CD4-positive, alpha-beta T cell treated with Interleukin-1 beta for 1 hour (primary cell): ENCODE data around the gene PRAC2.

Experiments used
- DNase-seq, 2 donors: peaks; one replicate each; pipeline ENCODE4 v3.0.0-alpha.2; 2020 to 2022

The PRAC2 gene

DNA sequence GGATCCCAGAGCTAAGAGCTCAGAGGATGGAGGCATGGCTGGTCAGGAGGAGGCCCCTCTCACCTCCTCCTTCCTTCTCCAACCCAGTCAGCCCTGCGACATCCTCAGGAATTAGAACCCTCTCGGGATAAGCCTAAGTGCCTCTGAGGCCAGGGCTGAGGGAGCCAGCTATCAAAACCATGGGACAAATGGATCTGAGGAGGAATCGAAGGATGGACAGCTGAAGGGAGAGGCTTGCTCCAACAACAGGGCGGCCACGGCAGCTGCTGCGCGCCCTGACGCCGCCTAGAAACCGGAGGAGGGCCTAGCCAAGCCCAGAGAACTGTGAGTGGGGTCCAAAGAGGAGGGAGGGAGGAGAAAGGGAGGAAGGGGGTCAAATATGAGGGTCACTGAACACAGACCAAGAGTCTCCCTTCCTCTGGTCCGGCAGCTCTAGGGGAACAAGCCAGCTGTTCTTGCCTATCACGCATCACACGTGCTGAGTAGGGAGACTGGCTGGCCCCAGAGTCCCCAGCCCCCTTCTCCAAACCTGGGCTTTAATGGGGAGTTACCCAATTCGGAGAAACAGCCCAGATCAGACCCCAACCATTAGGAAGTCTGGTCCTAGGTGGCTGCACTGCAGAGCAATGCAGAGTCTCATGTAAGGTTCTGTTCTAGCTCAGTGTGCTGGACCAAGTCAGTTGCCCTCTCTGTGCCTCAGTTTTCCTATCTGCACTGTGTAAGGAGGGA is 11.5 kb downstream of the PRAC2 start:
- DNase-seq = no peak

DNA sequence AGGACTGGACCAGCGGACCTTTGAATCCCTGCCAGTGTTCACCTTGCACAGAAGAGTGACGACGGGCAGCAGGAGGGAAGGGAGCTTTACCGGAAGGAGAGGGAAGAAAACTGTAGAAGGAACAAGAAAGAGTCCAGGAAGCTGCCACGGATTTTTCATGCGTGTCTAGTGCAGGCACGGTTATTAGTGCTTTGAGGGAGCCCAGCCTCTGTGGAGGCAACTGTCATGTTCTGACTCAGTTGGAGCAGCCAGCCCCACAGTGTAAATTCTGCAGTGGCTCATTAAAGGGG is 12.0 kb downstream of the PRAC2 start:
- no peak for DNase-seq

DNA sequence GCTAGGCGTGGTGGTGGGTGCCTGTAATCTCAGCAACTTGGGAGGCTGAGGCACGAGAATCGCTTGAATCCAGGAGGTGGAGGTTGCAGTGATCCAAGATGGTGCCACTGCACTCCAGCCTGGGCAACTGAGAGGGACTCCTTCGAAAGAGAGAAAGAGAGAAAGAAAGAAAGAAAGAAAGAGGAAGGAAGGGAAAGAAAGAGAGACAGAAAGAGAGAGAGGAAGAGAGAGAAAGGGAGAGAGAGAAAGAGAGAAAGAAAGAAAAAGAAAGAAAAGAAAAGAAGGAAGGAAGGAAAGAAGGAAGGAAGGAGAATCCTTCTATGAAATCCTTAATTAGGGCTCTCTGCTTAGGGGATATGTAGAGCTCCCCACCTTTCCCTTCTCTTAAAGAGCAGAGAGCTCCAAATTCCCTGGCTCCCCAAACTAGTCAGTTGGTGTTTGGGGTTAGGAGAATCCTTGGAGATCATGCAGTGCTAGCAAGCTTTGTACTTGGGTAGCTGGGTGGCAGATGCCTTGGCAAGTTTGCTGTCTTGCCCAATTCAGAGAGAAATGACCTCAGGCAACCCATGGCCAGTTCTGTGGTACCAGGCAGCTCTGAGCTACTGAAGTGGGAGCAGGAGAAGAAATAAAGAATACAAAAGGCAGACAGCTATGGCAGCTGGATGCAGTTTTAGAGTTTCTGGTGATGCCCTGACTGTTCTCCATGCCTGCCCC is 14.5 kb downstream of the PRAC2 start:
- DNase-seq = no peak

DNA sequence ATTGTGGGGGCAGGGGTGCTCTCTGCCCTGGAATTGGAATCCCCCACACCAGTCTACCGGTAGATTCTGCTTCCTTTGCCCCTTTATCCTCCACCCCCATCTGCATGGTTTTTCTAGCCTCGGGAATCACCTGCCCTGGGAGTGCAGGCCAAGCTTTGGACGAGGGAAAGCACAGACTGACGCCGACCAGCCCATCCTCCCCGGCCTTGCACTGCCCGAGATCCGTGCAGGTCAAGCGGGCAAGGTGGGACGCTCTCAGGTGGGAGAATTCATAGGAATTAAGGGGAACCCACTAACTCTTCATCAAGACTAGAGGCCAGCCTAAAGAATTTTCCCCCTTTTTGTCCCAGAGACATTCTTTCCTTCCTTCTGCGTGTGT is 15.4 kb downstream of the PRAC2 start:
- no peak for DNase-seq

DNA sequence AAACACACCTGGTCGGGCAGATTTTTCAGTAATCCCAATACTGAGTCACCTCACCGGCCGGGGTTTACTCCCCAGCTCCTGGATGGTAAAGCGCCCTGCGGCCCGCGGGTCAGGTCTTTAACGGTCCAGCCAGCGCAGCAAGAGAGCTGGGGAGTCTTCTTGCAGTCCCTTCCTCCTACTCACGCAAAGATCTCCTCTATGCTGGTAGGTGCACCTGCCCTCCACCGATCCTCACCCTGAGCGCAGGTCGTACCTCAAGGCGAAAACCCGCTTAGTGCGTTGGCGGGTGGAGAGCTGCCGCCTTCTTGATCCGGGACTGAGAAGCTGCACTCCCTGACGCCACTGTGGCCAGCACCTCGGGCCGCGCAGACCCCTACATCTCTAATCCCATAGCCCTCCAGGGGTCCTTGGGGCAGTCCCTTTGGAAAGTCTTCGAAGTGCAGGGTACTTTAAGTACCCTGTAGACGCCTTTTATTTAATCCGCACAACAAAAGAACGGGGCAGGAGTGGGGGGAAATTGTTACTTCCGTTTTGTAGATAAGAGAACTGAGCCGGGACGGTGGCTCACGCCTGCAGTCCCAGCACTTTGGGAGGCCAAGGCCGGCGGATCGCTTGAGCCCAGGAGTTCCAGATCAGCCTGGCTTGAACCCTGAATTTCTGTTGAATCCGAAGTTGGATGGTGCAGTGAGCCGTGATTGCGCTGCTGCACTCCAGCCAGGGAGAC is 16.0 kb downstream of the PRAC2 start:
- no peak for DNase-seq

DNA sequence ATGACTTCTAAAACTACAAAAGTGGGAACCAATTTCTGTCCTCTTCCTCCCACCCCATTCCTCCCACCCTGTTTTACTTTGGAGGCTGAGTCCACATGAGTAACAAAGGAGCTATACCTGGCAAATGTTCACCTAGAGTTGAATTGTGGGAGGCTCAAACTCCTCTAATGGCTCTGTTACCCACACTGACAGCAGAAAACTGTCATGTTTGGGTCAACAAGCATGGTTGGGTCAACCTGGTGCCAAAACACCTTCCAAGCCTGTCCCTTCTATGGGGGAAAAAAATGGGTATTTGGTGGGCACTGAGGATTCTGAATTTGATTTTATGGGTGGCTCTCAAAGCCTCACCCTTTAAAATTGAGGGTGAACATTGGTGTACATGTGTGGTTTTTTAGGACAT is 17.6 kb downstream of the PRAC2 start:
- no peak for DNase-seq

DNA sequence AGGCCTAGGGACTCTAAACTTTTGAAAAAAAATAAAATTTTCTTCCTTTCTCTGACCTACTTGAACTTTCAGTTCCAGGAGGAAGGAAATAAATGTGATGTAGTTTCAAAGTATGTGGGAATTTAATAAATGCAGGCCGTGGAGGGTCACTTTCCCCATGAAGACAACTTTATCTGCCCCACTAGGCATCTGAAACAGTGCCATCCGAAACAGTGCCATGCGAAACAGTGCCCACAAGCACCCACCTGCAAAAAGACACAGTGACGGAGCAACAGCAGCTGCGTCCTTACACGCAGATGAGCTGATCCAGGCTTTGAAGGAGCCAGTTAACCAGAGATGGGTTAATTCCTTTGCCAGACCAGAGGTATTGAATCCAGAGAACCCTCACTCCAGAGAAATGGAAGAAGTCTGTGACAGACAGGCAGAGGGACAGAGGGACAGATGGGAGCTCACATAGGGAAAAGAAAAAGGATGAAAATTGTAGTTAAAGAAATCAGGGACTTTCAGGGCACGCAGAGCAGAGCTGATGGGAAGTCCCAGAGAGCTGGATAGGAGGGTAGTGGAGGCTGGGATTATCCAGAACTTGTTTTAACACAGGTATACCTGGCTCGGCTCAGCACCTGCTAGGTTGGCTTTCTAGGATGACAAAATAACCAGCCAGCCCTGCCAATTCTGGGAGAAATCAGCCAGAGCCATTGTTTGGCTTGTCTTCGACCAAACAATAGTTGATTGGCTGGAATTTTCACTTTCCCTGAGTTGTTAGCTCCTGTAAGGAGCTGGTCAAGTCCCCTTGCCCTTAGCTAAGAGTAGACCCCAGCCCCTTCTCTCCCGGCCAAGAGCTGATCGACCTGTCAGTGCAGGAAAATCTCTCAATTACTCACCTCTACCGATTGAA is 22.6 kb downstream of the PRAC2 start:
- DNase-seq = no peak

DNA sequence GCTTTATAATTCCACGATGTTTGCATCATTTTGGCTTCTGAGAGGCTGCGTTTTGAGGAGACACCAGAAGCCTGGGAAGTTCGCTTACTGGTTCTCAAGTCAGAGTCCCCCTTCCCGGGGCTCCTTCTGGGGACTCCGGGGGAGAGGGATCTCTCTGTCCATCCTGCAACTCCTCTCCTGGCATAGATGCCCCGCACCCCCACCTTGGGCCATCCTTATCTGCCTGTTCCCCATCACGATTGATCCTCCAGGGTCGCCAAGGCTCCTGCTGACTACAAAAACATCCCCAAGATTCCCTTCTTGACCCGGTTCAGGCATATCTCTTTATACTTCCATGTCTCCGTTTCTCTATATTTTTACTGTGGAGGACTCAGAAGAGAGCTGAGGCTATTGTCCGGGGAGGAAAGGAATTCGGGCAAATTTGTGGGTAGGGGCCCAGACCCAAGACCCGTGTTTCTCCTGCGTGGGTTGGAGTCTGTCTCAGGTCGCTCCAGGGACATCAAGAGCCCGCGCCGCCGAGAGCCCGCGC is 24.0 kb downstream of the PRAC2 start:
- no peak for DNase-seq

DNA sequence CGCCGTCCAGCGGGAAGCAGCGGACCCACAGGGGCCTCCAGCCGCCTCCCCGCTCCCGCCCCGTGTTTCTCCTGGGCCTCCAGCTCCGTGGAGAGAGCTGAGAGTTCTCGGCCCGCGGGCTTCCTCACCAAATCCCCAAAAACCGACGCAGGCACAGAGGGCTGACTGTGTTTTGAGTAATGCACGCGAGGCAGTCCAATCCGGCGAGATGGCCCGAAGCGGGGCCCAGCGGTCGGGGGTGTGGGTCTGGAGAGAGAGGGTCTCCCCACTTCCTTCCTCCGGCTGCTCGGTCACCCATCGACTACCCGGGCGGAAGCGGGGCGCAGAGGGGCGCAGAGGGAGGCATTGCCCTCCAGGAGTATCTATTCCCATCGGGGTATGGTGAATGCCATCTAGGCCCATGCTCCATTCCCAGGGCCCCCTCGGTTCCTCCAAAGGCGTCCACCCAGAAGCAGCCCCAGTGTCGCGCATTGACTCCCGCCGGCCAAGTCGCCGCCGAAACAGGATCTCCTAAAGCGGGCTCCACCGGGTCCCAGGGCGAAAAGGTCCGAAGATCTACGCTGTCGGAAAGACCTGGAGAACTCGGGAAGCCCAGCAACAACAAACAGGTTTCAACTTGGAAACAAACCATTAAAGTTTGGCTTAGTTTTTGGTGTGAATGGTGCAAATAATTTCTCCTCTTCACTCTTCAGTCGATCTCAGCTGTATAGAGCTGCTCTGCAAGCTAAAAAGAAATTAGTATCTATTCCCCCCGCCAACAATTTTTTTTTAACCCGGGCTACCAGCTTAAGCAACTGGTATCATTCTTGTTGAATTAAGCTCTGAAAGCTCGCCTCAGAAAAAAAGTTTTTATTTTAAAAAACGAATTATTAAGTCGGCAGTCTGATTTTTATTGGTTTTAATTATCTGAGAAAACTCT is 24.7 kb downstream of the PRAC2 start:
- DNase-seq = no peak

DNA sequence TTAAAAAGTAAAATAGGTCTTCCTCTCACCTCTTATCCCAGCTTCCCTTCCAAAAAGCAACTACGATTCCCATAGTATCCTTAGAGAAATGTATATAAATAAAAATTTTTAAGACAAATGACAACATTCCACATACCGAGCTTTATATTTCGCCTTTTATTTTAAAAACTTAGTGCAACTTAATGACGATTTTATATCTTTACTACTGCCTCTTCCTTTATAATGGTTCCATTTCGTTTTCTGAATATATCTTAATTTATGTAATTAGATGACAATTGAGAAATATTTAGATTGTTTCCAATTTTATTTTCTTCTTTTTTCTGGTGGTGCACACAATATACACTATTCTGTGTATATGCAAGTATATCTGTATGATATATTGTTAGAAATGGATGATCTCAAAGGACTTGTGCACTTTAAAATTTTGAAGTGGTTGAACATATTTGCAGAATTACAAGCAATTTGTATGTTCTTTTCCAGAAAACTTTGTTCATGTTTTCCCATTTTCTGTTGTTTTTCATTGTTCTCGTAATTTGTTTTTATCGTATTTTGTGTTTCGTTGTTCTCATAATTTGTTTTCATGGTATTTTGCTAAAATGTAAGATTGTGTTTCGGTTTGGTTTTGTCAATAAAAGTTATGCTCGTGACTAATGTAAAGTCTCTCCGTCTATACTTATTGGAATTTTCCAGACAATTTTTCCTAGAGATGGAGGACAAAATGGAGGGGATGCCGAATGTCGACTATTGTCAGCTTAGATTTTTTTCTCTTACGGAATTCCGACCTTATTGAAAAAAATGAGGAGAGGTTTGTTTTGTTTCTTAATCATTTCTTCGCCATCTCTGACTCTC is 26.0 kb downstream of the PRAC2 start:
- no peak for DNase-seq

DNA sequence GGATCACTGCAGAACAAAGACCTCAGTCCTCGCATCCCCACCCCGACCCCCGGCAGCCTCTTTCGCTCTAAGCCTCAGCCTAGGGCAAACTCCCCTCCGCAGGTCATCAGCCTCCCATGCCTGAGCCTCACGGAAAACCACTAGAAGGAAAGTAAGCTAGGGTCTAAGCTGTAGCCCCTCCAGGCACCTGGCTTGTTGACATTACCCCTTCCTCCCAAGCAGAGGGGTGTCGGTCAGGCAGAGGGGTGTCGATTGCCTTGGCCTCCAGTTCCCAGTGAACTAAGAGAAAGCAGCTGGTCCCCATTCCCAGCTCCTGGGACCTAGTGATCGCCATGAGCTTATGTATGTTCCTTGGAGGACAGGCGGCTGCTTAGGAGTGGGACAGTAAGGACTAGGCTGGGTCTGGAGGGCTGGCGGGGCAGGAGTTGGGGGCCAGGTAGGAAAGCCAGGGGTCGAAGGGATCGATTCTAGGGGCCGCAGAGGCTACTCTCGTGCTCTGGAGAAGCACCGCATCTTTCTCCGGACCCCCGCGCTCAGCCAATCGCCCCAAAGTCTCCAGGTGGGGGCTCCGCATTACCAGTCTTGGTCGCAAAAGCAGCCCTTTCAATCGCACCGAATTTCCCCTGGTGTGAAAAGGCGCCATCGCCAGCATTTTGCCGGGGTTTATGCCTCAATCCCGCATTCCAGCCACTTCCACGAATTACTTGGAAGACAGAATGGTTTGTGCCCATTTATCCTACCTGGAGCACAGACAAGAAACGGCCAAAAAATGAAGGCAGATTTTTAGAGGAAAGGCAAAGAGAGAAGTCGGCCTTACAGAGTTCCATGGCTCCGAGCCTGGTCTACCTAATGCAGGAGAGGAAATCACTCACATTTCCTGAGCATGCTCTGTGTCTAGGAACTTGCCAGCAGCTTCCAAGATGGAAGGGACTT is 26.9 kb downstream of the PRAC2 start:
- no peak for DNase-seq

DNA sequence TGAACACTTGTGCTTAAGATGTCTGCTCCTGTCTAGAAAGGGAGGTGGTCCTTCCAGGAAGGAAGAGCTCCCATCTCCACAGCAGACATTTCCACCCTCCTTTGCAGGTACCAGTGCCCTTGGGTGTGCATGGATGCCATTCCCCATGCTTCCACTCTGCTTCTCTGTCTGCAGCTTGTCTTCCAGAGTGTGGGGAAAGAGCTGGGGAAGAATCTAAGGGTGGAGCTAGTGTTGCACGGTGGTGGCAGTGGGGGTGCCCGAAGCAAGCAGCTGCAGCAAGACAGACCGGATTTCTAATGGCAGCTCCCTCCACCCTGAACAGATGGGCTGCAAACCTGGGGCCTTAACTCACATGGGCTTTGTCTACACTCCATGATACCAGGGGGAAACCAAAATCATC is 28.2 kb downstream of the PRAC2 start:
- no peak for DNase-seq

DNA sequence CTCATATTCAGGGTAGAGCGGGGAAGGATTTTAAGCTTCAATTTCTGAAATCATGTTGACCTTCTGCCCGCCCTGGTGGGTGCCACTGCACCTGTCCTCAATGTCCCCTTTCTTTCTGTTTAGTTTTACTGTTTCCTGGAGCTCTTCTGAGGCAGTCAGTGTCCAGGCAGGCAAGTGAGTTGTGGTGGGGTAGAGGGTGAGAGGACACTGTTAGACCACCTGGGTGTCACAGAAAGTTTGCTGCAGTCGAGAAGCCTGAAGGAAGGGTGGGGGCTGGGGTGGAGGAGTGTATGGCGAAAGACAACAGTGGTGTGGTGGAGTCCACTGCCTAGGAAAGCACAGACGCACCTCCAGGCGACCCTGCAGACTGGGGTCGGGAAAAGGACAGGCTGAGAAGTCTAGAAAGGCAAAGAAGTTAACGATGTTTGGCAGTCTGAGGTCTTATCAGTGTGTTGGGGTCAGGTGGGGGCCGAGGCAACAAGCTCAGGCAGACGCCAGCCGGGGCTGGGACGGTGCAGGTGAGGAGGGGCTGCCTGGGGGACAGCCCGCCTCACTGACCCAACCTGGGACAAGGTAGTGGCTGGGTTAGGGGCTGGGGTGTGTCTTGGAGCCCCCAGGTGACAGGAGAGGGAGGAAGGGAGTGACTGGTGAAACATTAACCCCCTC is 28.9 kb downstream of the PRAC2 start:
- no peak for DNase-seq

DNA sequence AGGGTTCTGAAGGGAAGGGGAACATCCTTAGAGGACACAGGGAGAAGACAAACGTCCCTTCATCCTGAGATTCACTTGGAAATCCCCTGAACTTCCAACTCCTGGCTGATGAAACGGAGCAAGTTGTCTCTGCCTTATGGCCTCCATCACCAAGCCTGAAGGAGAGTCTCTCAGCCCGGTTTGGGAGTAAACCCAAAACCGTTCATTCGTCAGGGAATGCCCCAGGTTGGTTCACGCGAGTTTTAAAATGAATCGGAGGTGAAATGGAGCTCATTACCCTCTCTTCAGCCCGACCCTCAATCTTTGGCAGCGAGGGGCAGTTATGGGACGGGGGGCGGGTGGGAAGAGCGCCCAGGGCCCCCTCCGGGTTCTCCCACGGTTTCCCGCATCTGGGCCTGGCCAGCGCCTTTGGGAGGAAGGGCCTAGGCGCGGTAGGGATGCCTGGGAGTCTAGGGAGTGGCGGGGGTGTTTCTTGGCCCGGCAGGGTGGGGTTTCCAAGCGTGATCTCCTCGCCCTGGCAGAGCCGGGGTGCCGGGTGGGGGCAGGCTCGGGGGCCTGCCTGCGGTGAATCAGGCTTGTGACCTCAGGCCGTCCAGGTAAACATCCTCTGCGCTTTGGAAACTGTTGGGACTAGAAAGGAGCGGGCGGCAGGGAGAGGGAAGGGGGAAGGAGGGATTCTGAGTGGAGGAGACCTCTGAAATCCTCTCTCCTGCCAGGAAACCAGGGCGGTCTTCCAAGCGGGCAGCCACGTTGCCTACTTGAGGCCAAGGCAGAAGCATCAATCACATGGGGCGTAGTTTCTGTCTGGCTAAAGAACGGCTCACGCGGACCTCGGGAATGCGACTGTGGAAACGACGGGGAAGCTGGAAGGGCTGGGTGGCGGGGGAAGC is 29.7 kb downstream of the PRAC2 start:
- DNase-seq = no peak

DNA sequence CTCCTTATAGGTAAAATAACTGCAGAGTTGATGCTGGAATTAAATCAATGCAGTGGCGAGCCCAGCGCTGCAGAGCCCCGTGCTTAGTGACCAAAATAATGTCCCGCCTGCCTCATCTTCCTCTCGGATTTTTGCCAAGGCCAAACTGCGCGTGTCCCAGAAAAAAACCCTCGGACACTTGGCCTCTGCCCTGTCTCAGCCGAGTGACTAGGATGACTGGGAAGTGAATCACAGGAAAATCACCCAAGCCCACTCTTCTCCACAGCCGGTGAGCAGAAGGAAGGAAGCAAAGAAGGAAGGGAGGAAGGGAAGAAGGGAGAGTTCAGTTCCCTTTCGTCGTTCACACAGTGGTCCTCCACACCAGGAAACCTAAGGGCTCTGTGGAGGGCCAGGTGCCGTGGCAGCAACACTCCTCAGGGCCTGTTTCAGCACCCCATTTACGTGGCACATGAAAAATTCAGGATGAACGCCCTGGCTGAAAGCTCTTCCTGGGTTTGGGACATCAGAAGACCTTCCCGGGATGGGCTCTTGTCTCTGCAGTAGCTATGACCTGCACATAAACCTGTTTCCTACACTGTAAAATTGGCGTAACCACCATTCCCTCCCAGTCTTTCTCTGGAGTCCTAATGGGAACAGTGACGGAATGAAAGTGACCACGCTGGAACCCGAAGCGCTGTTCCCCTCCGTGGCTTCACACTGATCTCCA is 31.0 kb downstream of the PRAC2 start:
- no peak for DNase-seq

DNA sequence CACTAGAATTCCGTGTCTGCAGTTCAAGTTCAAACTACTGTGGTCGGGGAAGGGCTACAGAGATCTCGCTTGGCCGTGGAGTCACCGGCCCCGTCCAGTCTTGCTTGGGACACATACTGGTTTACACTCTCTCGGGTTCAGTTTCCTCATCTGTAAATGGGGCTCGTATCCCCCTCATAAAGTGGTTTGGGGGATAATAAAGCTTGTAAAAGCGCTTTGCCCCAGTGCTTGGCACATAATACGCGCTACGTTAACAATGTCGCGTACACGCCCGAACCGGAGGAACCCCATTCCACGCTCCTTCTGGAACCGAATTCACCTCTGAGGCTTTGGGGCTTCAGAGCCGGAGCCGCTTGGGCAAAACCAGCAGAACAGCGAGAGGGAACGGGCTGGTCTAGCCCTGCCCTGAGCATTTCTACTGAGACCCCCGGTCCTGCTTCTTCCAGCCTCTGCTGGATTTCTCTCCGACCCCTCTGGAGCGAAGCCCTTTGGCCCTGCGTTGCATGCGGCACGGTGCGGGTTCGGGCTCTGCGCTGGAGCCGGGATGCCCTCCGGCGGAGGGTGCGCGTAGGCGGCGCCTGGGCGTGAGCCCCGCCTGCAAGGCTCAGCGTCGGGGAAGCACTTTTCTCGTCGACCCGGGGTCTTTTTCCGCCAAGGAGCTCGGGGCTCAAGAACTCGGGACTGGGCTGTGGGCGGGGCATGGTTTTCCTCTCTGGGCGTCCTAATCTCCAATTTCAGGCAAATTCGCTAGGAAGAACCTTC is 31.7 kb downstream of the PRAC2 start:
- no peak for DNase-seq

DNA sequence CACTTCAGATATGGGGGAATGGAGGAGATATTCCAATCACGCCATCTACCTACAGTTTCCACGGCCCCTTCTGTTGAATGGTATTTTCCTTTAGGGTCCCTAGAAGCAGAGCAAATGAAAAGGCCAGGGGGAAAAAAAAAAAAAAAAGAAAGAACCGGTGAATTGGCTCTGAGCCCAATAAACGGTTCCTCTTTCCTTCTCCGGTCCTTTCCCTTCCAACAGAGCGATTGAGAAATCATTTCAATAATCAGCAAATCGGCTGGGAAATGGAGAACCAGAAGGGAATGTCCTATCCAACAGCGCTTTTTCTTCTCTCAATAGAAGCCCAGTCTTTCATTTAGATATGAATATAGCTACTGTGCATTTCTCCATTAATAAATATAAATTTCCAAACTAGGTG is 32.4 kb downstream of the PRAC2 start:
- no peak for DNase-seq
